Measurements from ENCODE around the gene ZBED3.

The ZBED3 gene

DNA sequence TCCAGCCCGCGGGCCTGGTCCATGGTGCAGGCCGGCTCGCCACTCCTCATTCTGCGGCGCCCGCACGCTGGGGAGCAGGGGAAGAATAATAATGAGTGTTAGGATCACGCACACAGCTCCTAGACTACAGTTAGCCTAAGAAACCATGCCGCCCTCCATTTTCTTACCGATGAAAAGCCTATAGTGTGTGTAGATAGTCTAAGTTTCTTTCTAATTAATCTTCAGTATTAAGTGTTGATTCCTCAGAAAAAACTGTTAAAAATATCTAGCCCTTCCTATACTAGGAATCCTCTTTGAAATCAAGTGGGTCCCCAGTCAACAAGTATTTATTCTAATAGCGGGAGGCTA is 9.3 kb downstream of the ZBED3 start:
- H3K27ac ChIP-seq = peak overlapping the region in 1 of 2 donors; percentile 79
- no peak for DNase-seq (ENCODE audit: low spot score)
- TF ChIP-seq, protein P1, sequence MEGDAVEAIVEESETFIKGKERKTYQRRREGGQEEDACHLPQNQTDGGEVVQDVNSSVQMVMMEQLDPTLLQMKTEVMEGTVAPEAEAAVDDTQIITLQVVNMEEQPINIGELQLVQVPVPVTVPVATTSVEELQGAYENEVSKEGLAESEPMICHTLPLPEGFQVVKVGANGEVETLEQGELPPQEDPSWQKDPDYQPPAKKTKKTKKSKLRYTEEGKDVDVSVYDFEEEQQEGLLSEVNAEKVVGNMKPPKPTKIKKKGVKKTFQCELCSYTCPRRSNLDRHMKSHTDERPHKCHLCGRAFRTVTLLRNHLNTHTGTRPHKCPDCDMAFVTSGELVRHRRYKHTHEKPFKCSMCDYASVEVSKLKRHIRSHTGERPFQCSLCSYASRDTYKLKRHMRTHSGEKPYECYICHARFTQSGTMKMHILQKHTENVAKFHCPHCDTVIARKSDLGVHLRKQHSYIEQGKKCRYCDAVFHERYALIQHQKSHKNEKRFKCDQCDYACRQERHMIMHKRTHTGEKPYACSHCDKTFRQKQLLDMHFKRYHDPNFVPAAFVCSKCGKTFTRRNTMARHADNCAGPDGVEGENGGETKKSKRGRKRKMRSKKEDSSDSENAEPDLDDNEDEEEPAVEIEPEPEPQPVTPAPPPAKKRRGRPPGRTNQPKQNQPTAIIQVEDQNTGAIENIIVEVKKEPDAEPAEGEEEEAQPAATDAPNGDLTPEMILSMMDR (IDR thresholded peaks at IDR 0.05) = no peak
- H3K4me3 ChIP-seq = peak overlapping the region; percentile 78

DNA sequence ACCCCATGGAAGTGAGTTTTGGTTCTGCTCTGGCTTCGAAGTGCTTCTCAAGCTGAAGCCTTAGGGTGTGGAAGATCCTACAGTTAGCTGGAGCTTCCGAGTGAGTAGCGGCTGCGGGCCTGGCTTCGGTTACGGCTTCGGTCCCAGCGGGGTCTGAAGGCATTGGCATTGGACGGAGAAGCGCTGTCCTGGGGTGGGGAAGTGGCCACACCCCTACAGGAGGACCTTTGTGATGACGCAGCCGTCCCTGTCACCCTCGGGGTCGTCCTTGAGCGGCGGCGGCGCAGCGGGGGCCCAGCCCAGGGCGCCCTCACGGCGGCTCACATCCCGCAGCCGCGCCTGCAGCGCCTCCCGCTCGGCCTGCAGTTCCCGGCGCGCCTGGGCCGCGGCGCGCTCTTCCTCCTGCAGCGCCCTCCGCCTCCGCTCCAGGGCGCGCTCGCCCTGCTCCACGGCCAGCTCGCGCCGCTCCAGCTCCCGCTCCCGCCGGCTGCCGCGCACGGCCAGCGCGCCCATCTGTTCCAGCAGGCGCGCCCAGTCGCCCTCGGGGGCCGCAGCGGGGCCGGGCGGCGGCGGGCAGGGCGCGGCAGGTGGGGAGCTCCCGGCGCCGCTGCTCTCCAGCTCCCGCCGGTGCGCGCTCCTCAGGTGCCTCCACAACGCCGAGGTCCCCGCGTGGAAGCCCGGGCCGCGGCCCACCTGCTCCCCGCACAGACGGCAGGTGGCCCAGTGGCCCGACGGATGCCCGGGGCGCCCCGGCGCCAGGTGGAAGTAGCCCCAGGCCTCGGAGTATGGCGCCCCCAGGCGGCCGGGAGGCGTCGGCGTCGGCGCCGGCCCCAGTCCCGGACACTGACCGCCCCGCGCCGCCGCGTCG is 9.9 kb downstream of the ZBED3 start:
- TF ChIP-seq, protein P1 (IDR thresholded peaks at IDR 0.05) = peak; percentile 41
- DNase-seq (ENCODE audit: low spot score) = no peak
- Histone ChIP-seq H3K4me3 (peak overlapping the region; percentile 78), H3K27ac (peak overlapping the region; percentile 44 to 79)

DNA sequence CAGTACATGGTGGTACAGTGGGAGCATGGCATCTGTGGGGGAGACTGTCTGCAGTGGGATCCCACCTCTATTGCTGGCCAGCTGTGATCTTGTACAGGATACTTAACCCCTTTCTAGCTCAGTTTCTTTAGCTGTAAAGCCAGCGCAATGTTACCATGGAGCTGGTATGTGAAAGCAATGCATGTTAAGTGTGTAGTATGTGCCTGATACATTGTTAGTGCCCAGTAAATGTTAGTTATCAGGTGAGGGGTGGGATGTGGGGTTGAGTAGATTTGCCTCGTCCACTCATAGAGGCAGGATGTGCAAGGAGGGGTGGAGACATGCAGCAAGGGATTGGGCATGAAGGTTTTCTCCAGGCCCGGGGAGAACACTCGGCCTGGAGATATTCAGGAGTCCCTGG is 12.3 kb downstream of the ZBED3 start:
- H3K4me3 ChIP-seq = no peak overlapping the region
- no peak for DNase-seq (ENCODE audit: low spot score)
- TF ChIP-seq, protein P1 (IDR thresholded peaks at IDR 0.05) = no peak
- no peak overlapping the region for H3K27ac ChIP-seq

DNA sequence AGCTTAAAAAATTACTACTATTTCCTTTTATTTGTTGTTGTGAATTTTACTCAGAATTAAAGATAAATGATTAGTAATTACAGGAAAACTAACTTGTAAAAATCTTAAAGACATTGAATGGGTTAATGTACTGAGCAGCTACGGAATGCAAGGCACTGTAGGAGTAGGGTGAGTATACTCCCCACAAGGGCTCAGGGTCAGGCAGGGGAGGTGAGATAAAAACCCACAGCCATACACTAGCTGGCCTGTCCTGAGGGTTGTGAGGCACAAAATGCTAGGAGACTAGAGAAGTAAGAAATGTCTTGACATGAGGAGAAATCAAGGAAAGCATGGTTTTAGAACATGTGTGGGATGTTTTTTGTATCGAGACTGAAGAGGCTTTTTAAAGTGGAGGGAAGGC is 13.4 kb downstream of the ZBED3 start:
- TF ChIP-seq, protein P1 (IDR thresholded peaks at IDR 0.05) = no peak
- Histone ChIP-seq H3K4me3 (no peak overlapping the region), H3K27ac (no peak overlapping the region)
- no peak for DNase-seq (ENCODE audit: low spot score)

DNA sequence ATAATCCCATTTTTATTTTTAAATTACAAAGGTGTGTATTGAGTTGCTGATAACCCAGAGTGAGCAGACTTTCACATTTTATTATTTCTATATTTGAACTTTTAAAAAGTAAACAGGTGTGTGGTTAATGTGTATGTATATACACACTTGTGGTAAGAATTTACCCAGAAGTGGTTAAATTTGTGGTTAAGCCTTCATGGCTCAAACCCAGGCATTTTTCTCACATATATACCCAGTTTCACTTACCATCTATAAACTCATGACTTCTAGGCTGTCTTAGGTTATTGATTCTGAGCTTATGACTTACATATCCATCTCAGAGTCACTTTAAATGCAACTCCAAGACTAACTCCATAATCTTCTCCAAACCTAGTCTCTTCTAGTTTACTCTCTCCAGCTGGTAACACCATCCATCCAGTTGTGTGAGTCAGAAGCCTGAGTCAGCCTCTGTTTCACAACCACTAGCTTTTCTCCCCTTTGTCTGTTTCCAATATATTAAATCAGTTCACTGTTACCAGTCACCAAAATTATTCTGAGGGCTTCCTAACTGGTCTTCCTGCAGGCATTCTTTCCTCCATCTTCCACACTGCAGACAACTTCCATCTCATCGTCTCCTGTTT is 20.2 kb downstream of the ZBED3 start:
- Histone ChIP-seq H3K4me3 (no peak overlapping the region), H3K27ac (peak overlapping the region in 1 of 2 donors; percentile 57)
- TF ChIP-seq, protein P1 (IDR thresholded peaks at IDR 0.05) = no peak
- DNase-seq (ENCODE audit: low spot score) = no peak

DNA sequence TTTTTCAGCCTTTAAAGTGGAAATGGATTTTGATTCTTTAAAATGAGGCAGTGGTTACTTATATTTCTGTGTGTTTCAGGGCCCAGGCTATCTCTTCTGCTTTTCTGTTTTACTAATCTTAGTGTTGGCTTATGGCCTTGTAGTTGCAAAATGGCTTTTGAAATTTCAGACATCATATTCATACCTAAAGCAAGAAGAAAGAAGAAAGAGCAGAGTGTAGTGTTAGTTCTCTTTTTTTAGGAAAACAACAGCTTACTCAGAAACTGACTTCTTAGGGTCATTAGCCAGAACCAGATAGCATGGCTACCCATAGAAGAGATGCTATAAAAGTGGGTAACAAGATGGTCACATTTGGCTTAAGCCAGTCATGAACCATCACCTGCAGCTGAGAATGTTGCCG is 20.9 kb downstream of the ZBED3 start:
- no peak overlapping the region for H3K4me3 ChIP-seq
- TF ChIP-seq, protein P1 (IDR thresholded peaks at IDR 0.05) = no peak
- H3K27ac ChIP-seq = peak overlapping the region in 1 of 2 donors; percentile 57
- DNase-seq (ENCODE audit: low spot score) = no peak

DNA sequence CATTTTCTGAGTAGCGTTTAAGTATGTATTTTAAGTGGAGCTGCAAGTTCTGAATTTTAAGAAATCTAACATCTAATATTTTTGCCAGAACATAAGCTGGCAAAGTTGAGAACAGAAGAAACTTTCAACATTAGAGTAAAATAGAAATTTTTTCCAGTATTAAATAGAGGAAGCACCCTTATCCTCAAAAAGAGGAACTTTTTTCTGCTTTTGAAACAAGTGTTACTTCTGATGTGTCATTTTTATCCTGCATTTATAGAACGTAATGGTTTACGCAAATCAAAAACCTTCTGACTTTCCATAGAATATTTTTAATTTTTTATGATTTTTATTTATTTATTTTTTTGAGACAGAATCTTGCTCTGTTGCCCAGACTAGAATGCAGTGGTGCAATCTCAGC is 21.8 kb downstream of the ZBED3 start:
- H3K27ac ChIP-seq = no peak overlapping the region
- TF ChIP-seq, protein P1 (IDR thresholded peaks at IDR 0.05) = no peak
- DNase-seq (ENCODE audit: low spot score) = no peak
- no peak overlapping the region for H3K4me3 ChIP-seq
